Tongue (tissue), 2 donors: Measurements from ENCODE around the gene MAP3K20. TPM values are rescaled to one million over a fixed set of nuclear protein-coding genes. Genes with fewer than 3 reads are reported as not detected.
"Not testable (repeated sequence)": the region's sequence is repeated elsewhere in the genome, so short reads cannot be mapped to it uniquely, and the experiment has no call there.

Experiments
- DNase-seq: peaks from one replicate; pipeline ENCODE4 v3.0.0-alpha.2; 2015
- total RNA-seq: library from RNA; depleted of rRNA; stranded (reverse); fragments of >200 nt; gene quantifications from one replicate; pipeline ENCODE4 v1.2.3, GENCODE V29; 2014

Gene MAP3K20
- total RNA-seq, 1 donor from 2014 or later = 305 TPM

DNA sequence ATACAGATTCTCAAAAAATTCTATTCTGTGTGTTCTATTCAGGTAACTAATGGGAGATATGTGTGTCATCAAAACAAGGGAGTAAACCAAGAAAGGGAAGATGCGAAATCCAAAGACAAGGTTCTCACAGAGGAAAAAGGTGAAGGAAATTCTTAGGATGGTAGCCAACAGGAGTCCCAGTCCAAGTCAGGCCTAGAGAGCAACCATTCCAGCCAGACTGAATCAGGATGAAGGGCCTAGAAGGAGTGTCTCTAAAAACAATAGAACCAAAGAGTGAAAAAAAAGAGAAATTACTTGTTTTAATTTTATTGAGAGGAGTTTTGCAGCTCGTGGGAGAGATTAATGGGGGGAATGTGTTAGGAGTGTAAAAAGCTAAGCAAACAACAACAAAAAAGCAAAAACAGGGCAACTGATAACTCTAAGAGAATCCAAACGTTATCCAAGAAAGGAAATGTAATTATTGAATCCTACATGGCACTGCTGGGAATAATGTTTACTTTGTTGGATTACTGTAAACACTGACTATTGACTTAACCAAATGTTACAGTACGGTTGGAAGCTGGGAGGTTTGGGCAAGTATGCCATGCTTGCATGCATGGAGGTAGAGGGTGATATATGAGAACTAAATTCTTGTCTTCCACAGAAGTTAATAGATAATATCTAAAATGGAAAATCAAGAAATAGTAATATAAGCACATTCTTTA is 12.3 kb downstream of the MAP3K20 start:
- DNase-seq = no peak

GRCh38 chr2:173090276-173090877 is 14.7 kb downstream of the MAP3K20 start:
- DNase-seq = peak; percentile 73

DNA sequence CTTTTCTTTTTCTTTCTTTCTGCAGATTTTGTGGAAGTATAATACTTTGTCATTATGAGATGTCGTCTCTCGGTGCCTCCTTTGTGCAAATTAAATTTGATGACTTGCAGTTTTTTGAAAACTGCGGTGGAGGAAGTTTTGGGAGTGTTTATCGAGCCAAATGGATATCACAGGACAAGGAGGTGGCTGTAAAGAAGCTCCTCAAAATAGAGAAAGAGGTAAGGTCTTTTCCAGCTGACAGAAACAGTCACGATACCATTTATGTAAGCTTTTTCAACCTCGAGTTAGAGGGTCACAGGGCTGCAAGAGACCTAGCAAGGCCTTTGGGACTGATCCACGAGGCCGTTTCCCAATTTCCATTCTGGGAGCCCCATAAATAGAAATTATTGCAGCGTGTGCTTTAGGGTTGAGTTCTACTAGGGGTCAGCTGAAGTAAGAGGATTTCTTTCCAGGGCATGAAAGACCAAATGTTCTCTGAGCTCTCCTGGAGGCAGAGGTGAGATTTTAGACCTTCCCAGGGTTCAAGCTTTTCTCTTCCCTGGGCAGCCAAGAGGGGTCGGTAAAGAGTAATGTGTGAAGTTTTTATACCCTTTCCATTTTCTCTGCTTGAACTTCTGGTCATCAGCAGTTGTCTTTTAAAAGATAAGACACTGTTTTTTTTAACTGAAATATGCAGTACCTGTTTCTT is 15.5 kb downstream of the MAP3K20 start:
- DNase-seq = peak; percentile 29

DNA sequence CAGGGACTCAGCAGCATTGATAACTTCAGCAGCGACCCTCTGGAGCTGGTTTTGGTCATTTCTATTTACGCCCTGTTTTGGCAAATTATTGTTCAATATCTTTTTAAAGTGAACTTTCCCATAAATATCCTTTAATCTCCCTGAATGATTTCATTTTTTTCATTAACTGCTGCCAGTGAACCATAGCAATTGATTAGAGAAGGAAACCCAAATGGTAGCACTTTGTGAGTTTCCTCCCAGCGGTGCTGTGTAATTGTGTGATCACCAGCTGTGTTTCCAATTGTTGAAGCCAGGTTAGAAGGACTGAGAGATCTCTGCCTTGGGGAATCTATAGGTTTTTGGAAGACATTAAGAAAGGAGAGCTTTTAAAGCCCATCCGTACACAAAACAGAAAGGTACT is 16.3 kb downstream of the MAP3K20 start:
- DNase-seq = peak; percentile 54

GRCh38 chr2:173092844-173093402 is 17.3 kb downstream of the MAP3K20 start:
- DNase-seq = no peak

DNA sequence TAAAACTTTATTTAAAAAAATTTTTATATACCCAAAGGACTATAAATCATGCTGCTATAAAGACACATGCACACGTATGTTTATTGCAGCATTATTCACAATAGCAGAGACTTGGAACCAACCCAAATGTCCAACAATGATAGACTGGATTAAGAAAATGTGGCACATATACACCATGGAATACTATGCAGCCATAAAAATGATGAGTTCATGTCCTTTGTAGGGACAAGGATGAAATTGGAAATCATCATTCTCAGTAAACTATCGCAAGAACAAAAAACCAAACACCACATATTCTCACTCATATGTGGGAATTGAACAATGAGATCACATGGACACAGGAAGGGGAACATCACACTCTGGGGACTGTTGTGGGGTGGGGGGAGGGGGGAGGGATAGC is 18.0 kb downstream of the MAP3K20 start:
- DNase-seq = not testable (repeated sequence)

DNA sequence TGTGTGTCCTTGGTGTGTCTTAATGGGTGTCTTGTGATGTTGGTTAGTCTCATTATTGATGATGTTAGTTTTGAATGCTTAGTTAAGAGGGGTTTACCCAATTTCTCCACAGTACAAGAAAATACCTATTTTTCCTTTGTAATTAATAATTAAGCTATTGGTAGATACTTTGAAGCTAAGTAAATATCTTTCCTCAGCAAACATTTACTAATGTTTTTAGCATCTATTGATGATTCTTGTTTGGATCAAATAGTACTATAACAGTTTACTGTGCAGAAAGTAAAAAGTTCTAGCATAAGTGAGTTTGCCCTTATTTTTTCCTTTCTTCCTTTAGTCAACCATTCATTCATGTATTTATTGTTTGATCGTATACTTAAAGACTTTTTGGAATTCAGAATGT is 19.1 kb downstream of the MAP3K20 start:
- no peak for DNase-seq

GRCh38 chr2:173095356-173095755 is 19.7 kb downstream of the MAP3K20 start:
- no peak for DNase-seq

GRCh38 chr2:173099271-173099670 is 23.6 kb downstream of the MAP3K20 start:
- peak; percentile 35 for DNase-seq

GRCh38 chr2:173099804-173100203 is 24.2 kb downstream of the MAP3K20 start:
- no peak for DNase-seq

- DNase-seq = no peak
Measured at GRCh38 chr2:173101687-173102086, 26.0 kb downstream of the MAP3K20 start.

DNA sequence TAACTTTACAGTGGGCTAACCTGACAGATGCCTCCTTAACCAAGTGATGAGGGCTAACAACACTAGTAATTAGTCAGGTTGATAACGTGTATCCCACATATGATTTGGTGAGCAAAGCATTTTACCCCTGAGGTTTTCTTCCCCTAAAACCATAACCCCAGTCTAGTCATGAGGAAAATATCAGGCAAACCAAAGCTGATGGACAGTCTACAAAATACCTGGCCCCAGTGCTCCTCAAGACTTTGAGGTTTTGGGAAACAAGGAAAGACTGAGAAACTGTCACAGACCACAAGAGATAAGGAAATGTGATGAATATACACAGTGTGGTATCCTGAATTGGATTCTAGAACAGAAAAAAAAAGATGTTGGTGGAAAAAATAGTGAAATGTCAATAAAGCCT is 28.5 kb downstream of the MAP3K20 start:
- no peak for DNase-seq

- DNase-seq = no peak
Measured at GRCh38 chr2:173106959-173107628, 31.4 kb downstream of the MAP3K20 start.

DNA sequence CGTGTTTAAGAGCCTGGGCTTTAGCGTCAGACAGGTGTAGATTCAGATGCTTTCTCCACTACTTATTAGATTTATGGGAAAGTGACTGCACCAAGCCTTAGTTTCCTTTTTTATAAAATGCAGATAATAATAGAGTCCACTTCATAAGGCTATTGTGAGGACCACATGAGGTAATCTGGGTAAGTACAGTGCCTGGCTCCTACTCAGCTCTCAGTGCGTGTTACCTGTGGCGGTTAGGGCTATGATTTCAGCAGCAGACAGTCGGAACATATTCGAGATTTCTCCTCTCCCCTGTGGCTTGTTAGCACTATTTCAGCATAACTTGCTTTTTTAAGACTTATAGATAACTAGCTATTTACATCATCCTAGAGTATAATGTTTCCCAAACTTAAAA is 32.0 kb downstream of the MAP3K20 start:
- DNase-seq = no peak

GRCh38 chr2:173109253-173110188 is 33.9 kb downstream of the MAP3K20 start:
- DNase-seq = no peak

- DNase-seq = no peak
Measured at GRCh38 chr2:173117678-173118077, 42.0 kb downstream of the MAP3K20 start.

GRCh38 chr2:173118395-173118794 is 42.7 kb downstream of the MAP3K20 start:
- DNase-seq = no peak

- DNase-seq = peak; percentile 45
Measured at GRCh38 chr2:173119069-173119807, 43.6 kb downstream of the MAP3K20 start.

DNA sequence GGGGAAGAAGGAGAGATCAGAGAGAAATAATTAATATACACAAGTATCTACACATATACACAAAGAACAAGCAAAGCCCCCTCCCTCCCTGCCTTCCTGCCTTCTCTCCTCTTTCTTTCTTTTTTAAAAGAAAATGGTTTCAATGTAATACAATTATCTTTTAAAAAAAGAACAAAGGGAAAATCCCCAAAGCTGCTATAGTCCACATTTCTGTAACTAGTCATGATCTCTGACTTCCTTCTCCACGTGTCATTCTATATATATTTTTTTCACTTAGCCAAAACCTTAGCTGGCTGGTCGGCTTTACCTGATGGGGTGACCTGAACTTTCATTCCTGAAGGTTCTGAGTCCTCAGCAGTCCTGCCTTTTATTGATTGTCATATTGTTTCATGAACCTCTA is 44.3 kb downstream of the MAP3K20 start:
- no peak for DNase-seq

GRCh38 chr2:173122936-173123335 is 47.3 kb downstream of the MAP3K20 start:
- DNase-seq = no peak

- no peak for DNase-seq
Measured at GRCh38 chr2:173124441-173124840, 48.8 kb downstream of the MAP3K20 start.
